Stimulated activated CD8-positive, alpha-beta memory T cell treated with anti-CD3 and anti-CD28 coated beads, Interleukin-7, amount 100 ng/mL, for 24 hours (primary cell): Measurements from ENCODE around the gene SCCPDH.

ENCODE experiments used
- DNase-seq: peaks from one replicate; pipeline ENCODE4 v3.0.0-alpha.2; 2020; ENCODE audit warnings: low read depth

Gene SCCPDH

DNA sequence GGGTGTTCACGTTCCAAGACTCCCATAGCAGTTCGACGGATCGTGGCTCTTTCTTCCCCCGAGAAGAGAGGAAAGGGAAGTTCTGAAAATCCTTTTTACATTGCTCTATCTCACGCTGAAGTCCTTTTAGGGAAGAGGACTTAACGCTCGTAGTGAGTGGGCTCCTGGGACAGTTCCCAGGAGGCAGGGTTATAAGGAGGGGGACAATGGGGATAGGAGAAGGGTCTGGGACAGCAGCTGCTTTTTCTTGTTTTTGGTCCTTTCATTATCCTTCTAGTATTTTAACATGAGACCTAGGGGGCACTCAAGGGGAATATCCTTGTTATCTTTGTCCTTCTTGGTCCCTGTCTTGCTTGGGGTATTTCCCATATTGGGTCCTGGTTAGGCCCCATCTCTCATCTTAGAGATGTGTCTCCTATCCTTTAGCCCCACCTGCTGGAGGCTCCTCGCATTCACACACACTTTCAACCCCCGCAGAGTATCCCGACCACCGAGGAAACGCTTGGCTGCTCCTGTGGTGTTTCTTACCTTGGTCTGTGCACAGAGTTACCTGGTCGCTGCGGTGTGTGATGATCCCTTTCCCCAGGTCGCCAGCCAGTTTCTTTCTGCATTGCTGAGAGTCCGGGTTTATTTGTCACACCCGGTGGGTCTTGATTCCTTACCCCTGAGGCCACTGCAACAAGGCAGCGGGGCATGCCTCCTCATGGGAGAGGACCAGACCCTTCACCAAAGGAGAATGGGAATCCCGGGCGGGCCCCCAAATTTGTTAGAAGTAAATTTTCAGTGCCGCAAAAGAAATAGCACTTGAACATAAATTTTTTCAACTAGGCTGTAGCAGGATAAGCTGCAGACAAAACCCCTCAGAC is 29.7 kb downstream of the SCCPDH start:
- DNase-seq: peak; percentile 37

DNA sequence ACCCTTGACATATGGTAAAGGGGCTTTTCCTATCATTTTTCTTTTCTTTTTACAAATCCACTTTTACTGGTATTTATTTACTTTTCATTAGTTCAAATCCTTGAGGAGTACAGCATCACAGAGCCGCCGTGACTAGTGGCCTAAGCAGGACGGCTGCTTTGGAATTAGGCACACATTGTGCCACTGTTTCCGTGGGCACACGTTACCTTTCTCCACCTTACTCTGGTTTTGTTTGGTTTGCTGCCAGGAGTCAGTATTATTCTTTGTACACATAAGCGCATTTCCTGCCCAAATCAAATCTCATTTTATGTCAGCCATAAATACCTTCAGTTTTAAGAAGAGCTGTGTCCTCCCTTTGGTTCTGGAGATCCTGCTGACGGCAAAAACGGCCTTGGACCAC is 31.2 kb downstream of the SCCPDH start:
- no peak for DNase-seq

DNA sequence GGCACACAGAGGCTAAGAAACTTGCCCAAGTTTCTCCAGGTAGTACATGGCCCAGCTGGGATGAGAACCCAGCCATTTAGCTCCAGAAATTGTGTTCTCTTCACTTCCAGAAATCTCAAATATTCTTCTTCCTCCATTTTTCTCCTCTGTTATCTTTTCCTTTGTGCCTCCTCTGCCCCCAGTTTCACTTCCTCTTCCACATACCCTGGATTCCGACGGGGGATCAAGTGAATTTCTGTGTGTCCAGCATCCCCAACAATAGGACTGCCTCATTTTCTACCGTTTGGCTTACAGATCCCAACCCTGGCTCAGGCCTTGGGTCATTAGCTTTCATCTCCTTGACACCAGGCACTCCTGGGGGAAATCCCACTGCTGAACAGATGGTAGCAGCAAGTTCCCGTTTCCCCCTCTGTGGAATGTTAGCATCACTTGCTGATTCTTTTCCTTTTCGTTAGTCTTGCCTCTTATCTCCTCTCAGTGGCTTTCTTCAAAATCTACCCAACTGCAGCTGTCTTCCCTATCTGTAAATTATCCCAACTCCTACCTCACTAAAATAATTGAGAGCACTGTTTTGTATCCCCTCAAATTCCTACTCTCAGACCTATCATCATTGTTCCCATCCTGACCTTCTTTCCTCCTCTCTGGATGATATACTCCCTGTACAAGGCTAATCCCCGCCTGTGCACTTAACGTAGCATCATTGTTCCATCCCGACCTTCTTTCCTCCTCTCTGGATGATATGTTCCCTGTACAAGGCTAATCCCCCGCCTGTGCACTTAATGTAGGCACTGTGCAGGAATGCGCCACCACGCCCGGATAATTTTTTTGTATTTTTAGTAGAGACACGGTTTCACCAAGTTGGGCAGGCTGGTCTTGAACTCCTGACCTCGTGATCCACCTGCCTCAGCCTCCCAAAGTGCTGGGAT is 36.5 kb downstream of the SCCPDH start:
- no peak for DNase-seq

DNA sequence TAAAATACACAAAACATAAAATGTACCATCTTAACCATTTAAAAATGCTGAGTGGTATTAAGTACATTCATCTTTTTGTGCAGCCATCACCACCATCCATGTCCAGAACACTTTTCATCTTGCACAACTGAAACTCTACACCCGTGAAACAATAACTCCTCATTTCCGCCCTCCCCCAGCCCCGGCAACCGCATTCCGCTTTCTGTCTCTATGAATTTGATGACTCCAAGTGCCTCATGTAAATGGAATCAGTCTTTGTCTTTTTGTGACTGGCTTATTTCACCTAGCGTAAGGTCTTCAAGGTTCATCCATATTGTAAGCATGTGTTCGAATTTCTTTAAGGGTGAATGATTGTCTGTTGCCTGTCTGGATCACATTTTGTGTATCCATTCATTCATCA is 37.2 kb downstream of the SCCPDH start:
- no peak for DNase-seq

DNA sequence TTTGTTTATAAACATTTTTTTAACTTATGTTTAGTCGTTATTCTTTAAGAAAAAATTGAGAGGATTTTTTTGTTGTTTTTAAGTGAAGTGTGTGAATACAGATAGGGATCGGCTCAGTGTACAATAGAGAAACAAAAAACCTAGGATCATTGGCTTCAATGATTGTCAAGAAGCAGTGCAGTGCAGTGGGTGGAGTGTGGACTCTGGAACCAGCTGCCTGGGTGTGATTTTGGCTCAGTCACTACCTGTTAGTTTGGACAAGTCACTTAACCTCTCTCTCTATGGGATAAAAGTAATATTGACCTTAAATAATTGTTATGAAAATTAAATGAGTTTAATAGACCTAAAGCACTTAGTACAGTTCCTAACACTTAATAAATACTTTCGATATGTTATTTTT is 41.3 kb downstream of the SCCPDH start:
- no peak for DNase-seq

DNA sequence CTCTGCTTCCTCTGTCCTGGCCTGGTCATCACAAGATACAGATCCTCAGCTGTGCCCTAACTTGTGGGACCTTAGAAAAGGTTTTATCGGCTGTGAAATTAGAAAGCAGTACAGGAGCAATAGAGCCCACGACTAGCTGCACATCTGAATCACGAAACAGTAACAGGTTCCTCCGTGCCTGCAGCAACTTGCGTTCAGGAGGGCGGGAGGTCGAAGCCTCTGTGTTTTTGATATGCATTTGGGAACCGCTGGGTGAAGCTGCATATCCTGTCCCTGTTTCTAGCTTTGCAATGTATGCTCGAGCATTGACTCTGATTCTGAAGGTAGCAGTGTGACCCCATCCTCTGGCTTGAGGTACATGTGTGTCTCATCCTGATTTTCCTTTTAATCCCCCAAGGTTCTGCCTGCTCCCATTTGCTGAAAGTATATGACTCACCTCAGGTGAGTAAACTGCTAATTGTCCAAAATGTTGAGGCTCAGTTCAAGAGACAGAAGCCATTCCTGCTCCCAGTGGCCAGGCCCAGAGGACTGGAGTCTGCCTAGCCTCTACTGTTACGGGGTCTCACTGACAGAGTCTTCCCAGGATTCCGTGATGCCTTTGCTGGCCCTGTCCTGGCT is 44.3 kb downstream of the SCCPDH start:
- no peak for DNase-seq

DNA sequence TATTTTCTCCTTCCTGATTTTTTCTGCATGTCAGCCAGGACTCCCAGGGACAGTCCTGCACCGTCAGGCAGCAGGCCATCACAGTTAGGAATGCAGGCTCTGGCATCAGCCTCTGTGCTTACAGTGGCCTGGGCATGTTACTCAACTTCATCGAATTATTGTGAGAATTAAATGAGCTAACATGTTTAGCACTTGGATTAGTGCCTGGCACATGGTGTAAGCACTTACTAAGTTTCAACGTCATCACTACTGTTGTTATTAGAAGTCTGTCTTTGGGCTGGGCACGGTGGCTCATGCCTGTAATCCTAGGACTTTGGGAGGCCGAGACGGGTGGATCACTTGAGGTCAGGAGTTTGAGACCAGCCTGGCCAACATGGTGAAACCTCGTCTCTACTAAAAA is 45.1 kb downstream of the SCCPDH start:
- no peak for DNase-seq

DNA sequence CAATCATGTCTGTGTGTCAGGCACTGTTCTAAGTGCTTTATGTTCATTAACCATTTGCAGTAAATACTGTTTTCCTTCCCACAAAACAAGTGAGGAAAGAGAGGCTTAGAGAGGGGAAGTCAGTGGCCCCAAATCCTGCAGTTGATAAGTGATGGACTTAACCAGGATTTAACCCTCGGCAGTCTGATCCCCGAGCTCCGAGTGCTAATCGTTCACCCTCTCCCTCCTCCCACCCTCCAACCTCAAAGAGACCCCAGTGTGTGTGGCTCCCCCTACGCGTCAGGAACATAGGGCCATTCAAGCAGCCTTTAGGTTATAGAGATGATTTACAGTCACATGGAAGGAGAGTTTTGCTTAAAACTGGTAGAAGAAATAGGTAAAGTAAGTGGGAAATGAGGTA is 47.2 kb downstream of the SCCPDH start:
- DNase-seq: no peak

DNA sequence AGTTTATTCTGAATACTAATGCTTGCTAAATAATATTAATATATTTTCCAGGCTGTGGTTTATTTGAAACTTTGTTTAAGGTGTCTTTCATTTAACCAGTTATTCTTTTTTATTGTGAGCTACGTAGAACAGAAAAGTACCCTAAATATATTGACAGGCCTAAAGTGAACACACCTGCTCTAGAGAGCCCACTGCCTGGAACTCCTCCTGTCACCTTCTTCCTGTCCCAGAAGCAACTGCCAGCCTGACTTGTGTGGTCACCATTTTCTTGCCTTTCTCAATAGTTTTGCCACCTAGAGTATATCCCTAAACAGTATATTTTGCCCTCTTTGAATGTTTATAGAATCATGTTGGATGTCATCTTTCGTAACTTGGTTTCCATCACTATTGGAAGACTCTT is 48.5 kb downstream of the SCCPDH start:
- DNase-seq: no peak

DNA sequence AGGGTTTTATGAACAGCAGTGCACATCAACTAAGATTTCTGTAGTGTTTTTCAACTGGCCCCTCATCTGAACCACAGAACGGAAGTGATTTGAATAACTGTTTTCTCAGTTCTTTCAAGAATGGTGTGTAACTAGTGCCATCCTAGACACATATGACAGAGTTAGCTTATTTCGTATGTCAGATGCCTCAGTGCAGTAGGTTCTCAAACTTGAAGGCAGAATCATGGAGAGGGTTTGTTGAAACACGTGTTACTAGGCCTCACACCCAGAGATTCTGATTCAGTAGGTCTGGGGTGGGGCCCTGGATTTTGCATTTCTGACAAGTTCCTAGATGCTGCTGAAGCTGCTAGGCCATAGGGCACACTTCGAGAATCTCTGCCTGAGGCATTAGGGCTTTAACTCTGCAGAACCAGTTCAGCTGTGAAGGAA is 49.0 kb downstream of the SCCPDH start:
- no peak for DNase-seq

DNA sequence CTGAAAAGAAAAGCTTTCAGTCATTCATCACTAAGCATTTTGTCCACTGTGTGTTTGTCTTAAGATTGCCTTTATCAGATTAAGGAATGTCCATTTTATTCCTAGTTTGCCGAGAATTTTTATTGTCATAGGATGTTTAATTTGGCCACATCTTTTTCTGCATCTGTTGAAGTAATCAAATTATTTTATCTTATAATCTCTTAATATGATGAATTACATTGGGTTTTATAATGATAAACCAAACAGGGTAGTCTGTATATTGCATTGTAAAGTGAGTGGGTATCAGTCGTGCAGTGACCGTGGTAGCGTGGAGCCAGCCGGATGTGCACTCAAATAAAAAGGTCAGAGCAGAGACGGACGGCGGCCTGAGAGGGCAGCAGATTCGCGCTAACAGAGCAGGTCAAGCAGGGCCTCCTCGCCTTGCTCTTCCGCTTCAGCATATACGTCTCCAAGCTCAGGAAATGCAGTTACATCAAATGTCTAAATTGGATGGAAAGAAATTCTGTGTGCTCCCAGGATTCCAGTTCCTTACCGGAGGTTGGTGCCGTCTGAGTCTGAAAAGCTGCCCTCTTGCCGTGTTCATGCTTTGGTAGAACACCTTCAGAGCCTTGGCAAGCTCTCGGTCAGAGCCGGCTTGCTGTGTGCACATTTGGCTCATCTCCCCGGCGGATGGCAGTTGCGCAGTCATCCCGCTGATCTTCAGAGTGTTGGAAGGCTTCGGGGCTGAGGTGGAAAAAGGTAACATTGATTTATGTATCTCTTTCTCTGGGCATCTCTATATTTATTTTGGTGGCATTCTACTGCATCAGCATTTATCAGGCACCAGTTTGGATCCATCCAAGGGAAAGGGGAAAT is 51.5 kb downstream of the SCCPDH start:
- no peak for DNase-seq

DNA sequence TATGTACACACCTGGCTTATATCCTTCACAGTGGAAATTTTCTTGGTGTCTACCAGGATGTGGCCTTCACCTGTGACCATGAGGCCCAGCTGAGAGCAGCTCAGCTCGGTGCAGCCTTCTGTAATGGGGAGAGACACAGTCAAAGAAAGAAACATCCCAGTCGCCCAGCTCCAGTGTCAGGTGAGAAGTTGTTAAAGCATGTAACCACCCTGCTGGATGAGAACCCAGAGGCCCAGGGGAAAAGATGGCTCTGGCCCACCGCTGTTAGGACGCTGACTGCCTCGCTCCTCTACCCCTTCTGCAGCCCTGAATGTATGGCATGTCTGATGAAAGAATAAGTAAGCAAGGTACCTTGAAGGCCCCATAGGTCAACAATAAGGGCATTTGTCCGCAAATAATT is 52.7 kb downstream of the SCCPDH start:
- no peak for DNase-seq

DNA sequence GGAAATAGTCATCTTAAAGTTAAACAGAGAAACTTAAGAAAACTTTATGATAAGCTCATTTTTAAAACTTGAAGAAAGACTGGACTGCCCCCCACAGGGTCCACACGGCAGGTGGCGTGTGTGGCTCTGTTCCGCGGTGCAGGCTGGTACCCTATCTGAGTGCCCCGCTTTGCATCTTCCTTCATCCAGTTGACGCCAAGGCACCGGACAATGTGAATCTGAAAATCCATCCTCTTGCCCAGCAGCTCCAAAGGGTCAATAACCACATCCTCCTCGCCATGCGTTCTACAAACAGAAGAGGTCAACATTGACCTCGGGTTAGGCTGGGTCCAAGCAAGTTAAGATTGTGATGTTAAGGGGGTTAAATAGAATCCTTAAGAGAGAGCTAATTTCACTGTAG is 54.5 kb downstream of the SCCPDH start:
- DNase-seq: no peak

DNA sequence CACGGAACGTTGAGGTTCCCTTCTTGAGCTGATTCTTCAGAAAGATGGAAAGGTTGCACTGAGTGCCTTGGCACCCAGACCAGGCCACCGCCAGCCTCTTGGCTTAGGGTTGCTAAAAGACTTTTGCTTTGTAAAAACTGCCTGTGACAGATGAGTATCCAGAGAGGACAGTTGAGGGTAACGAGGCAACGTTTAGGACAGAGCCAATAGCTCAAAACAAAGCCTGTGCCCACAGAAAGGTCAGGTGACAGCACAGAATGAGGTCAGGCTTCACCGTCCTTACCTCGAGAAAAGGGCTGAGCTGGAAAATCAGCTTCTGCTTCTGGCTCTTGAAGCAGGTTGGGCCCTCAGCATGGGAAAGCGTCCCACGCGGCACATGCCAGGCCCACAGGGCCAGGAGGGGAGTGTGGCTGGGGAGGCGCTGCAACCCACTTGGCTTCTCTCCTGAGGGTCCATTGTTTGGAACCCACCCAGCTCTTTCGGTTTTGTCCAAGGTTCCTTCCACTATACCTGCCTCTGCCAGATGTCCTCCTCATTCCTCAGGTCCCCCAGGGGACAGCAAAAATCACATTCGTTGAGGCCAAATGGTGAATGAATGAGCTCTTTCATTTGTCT is 55.5 kb downstream of the SCCPDH start:
- DNase-seq: no peak

DNA sequence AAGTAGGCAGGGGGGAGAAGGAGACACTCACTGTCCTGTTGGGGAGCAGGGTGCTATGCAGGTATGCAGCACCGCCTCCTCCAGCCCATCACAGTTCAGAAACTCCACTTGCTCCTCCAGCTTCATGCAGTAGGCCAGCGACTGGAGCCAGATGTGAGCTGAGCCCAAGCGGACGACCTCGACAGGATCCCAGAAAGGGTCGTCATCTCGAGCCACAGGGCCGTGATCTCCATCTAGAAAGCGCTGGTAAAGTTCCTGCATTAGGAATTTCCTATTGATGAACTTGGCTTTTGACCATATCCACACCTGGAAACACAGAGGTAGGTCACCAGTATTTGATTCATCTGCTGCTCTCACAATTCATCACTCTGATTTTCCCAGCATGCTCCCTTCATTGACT is 56.1 kb downstream of the SCCPDH start:
- no peak for DNase-seq

DNA sequence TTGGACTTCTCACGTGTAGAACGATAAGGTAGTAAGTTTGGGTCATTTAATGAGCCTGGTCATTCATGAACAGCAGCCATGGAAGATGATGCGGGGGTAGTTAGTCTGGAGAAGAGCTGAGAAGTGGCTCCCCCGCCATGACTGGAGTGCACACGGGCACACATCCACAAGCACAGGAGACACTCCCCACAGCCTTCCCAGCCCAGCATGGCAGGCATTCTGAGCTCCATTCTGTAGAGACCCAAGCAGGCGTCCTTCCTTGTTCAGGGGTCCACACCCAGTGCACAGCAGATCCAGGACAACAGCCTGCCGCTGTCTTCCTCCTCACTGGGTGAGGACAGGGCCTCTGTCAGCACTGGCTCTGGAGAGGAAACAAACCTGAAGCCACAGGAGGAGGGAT is 57.0 kb downstream of the SCCPDH start:
- DNase-seq: no peak

DNA sequence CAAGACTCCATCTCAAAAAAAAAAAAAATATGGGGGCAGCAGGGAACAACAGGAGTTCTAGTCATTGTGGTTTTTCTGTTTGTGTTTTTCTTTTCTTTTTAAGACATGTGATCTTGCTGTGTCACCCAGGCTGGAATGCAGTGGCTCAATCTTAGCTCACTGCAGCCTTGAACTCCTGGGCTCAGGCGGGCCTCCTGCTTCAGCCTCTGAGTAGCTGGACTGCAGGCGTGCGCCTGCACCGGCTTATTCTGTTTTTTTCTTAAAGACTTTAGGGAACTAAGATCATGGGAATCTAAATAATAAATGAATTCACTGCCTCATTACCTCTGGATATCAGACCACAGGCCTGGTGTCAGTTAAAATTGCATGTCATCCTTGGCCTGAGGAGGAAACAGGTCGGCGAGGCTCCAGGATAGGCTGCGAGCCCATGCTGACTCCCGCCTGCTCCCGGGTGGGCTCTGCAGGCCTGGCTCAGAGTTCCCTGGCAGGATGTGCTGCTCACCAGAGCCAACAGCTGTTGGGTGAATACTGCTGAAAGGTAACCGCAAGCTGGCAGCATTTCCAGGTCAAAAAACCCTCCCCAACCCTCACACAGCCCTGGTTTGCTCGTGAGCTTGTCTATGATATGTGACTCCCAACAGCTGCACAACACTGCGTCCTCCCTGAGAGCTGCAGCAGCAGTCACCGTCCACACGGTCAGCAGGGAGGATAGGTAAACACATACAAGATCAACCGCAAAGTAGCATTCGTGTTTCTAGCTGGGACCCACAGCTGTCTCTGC is 58.1 kb downstream of the SCCPDH start:
- DNase-seq: no peak

DNA sequence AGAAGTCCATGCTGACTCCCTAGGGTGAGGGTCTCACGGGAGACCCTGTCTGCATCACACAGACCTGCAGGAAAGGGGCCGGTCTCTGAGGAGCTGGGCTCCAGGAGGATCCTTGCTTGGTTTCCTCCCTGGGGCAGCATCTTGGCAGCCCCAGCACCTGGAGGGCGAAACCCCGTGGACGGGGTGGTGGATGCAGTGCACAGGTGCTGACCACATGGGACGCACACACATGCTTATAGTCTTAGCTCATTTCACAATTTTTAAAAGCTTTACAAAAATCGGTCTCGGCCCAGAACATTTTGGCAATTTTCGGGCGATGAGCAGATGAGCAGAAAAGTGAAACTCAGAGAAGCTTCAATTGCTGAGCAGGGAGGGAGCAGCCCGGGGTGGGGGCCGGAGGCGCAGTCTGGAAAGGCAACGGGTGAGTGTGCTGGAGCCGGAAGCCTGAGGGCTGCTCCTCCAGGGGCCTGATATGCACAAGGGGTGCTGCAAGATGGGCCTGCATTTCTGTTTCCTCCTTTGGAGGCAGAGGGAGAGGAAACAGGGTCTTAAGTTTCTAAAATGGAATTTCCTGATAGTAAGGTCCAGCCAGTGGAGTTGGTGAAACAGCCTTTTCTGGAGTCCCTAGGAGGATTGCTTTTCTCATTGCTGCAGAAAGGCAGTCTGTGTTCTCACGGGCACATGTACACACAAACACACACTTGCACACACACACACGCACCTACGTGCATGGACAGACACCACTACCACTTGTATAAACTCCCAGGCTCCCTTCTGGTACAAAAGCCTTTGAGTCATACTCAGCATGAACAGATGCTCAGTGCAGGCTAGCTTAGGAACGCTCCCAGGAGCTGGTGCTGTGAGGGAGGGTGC is 60.6 kb downstream of the SCCPDH start:
- DNase-seq: no peak

DNA sequence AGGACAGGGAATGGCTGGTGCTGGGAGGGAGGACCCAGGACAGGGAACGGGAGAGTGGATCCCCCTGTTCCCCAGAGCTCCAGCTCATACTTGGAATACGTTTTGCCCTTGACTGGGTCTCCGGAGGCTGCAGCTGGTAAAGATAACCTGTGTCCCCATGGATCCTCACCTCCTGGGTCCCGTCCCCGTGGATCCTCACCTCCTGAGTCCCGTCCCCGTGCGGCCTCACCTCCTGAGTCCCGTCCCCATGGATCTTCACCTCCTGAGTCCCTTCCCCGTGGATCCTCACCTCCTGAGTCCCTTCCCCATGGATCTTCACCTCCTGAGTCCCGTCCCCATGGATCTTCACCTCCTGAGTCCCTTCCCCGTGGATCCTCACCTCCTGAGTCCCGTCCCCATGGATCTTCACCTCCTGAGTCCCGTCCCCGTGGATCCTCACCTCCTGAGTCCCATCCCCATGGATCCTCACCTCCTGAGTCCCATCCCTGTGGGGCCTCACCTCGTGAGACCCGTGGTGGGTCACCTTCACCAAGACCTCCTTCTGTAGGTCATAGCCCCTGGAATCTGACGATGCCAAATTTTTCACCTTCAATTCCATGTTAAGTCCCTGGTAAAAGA is 61.4 kb downstream of the SCCPDH start:
- no peak for DNase-seq
